ENCODE results near the gene FGF11.

The FGF11 gene

DNA sequence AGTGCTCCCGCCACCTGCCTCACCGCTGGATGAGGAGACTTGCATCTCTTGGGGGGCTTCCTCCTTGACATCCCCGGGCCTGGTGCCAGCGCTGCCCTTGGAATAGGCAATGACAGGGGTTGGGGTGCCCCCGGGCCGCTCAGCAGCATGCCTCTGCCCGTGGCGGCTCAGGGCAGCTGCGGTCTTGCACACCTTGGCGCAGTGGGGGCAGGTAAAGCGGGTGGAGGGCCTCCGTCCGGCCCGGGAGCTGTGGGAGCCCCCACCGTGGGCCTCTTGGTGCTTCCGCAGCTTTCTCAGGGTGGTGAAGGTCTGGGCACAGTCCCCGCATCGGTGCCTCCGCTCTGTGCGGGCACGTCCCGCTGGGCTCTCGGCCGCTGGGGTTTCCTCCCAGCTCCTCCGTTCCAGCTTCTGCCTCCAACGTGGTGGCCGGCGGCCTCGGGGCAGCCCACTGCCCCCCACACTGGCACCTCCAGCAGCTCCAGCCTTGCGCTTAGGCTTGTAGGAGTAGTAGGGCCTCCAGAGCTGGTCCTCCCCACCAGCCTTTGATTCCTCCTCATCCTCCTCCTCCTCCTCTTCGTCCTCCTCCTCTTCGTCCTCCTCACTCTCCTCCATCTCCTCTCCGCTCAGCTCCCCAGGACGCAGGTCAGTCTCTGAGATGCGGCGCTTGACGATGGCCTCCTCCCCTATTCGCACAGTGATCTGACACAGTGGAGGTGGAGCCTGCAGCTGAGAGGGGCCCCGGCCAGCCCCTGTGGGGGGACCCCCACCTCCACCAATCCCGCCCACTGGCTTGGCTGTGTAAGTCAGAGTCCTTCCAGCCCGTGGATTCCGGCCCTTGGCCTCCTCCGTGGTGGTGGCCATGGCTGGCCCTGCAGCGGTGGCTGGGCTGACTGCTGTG, 23.4 kb downstream of the FGF11 start:
- H3K27ac ChIP-seq (ENCODE audit: low read depth, low read length): no peak overlapping the region
- no peaks in the 10 kb centered on the region for H3K27me3 ChIP-seq (ENCODE audit: low read length)
- no peaks in the 10 kb centered on the region for H3K79me2 ChIP-seq (ENCODE audit: insufficient read depth, low read length)
- no peaks in the 10 kb centered on the region for H3K36me3 ChIP-seq (ENCODE audit: low read length)
- no peak overlapping the region for H3K4me3 ChIP-seq (ENCODE audit: insufficient read depth, low read length, poor library complexity, severe bottlenecking)
- H3K9me3 ChIP-seq (ENCODE audit: insufficient read depth, low read length): no peaks in the 10 kb centered on the region
- H3F3A ChIP-seq (ENCODE audit: insufficient read depth): no peaks in the 10 kb centered on the region
- no peak overlapping the region for H2AFZ ChIP-seq (ENCODE audit: low read depth, low read length, severe bottlenecking)
- no peaks in the 10 kb centered on the region for H4K20me1 ChIP-seq (ENCODE audit: low read depth, low read length)
- no peaks in the 10 kb centered on the region for H3K9me2 ChIP-seq (replicated peaks; ENCODE audit: insufficient read depth, low read length)
- no peak overlapping the region for H3K4me2 ChIP-seq (ENCODE audit: low read depth, low read length, poor library complexity, severe bottlenecking)
- TF ChIP-seq, protein P1, sequence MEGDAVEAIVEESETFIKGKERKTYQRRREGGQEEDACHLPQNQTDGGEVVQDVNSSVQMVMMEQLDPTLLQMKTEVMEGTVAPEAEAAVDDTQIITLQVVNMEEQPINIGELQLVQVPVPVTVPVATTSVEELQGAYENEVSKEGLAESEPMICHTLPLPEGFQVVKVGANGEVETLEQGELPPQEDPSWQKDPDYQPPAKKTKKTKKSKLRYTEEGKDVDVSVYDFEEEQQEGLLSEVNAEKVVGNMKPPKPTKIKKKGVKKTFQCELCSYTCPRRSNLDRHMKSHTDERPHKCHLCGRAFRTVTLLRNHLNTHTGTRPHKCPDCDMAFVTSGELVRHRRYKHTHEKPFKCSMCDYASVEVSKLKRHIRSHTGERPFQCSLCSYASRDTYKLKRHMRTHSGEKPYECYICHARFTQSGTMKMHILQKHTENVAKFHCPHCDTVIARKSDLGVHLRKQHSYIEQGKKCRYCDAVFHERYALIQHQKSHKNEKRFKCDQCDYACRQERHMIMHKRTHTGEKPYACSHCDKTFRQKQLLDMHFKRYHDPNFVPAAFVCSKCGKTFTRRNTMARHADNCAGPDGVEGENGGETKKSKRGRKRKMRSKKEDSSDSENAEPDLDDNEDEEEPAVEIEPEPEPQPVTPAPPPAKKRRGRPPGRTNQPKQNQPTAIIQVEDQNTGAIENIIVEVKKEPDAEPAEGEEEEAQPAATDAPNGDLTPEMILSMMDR (IDR thresholded peaks at IDR 0.05; ENCODE audit: insufficient read depth, low read length, poor library complexity, severe bottlenecking): no peak
- TF ChIP-seq EZH2phosphoT487 (conservative IDR thresholded peaks at IDR 0.05; ENCODE audit: low read length): no peak
- no peak overlapping the region for H3K9ac ChIP-seq (ENCODE audit: low read length)

DNA sequence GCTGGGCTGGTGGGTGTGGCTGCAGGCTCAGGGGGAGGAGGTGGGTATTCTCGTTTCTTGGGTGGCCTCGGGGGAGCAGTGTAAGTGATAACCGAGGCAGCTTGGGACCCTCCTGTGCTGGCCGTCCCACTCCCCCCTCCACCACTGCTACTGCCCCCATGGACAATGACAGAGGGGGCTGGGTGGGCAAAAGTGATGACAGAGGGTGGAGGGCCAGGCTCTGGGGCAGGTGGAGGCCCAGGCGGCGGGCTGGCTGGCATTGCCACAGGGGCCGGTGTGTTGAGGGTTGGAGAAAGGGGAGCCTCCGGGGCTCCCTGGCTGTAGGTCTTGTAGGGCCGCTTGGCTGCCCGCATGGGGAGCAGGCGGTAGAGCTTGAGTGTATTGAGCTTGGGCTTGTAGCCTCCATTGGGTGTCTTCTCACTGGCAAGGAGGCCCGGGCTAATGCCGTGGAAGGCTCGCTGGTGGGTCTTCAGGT, 24.1 kb downstream of the FGF11 start:
- Histone ChIP-seq H3K9me3 (ENCODE audit: insufficient read depth, low read length) (no peaks in the 10 kb centered on the region), H3K4me3 (ENCODE audit: insufficient read depth, low read length, poor library complexity, severe bottlenecking) (no peak overlapping the region), H3K36me3 (ENCODE audit: low read length) (no peaks in the 10 kb centered on the region), H3K9ac (ENCODE audit: low read length) (no peak overlapping the region), H3K27ac (ENCODE audit: low read depth, low read length) (no peak overlapping the region), H3K27me3 (ENCODE audit: low read length) (no peaks in the 10 kb centered on the region), H3K4me2 (ENCODE audit: low read depth, low read length, poor library complexity, severe bottlenecking) (no peak overlapping the region), H4K20me1 (ENCODE audit: low read depth, low read length) (no peaks in the 10 kb centered on the region), H3F3A (ENCODE audit: insufficient read depth) (no peaks in the 10 kb centered on the region), H2AFZ (ENCODE audit: low read depth, low read length, severe bottlenecking) (no peak overlapping the region), H3K79me2 (ENCODE audit: insufficient read depth, low read length) (no peaks in the 10 kb centered on the region), H3K9me2 (replicated peaks; ENCODE audit: insufficient read depth, low read length) (no peaks in the 10 kb centered on the region)
- TF ChIP-seq EZH2phosphoT487 (conservative IDR thresholded peaks at IDR 0.05; ENCODE audit: low read length): no peak
- TF ChIP-seq, protein P1 (IDR thresholded peaks at IDR 0.05; ENCODE audit: insufficient read depth, low read length, poor library complexity, severe bottlenecking): no peak

DNA sequence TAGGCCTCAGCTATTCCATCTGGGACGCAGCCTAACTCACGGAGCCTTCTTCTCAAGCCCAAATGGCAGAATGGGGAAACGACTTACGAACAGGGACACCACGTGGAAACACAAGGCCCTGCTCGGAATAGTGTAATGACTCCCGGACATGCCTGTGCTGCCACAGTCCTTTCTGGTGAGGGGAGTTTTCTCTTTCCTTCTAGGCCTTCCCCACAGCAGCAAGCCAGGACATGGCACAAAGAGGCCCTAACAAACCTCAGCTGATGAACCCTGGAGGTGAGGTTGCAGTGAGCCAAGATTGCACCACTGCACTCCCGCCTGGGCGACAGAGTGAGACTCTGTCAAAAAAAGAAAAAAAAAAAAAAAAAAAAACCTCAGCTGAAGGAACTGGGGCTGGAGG, 24.8 kb downstream of the FGF11 start:
- Histone ChIP-seq H3K36me3 (ENCODE audit: low read length) (no peaks in the 10 kb centered on the region), H3K27me3 (ENCODE audit: low read length) (no peaks in the 10 kb centered on the region), H3K9me2 (replicated peaks; ENCODE audit: insufficient read depth, low read length) (no peaks in the 10 kb centered on the region), H3K79me2 (ENCODE audit: insufficient read depth, low read length) (no peaks in the 10 kb centered on the region), H3F3A (ENCODE audit: insufficient read depth) (no peaks in the 10 kb centered on the region), H3K27ac (ENCODE audit: low read depth, low read length) (no peak overlapping the region), H3K4me3 (ENCODE audit: insufficient read depth, low read length, poor library complexity, severe bottlenecking) (no peak overlapping the region), H3K9me3 (ENCODE audit: insufficient read depth, low read length) (no peaks in the 10 kb centered on the region), H3K9ac (ENCODE audit: low read length) (no peak overlapping the region), H2AFZ (ENCODE audit: low read depth, low read length, severe bottlenecking) (no peak overlapping the region), H3K4me2 (ENCODE audit: low read depth, low read length, poor library complexity, severe bottlenecking) (no peak overlapping the region), H4K20me1 (ENCODE audit: low read depth, low read length) (no peaks in the 10 kb centered on the region)
- TF ChIP-seq, protein P1 (IDR thresholded peaks at IDR 0.05; ENCODE audit: insufficient read depth, low read length, poor library complexity, severe bottlenecking): no peak
- TF ChIP-seq EZH2phosphoT487 (conservative IDR thresholded peaks at IDR 0.05; ENCODE audit: low read length): no peak
